GM12892 (cell line): Measurements from ENCODE around the gene AUH.
A peak's percentile ranks its signal among the peaks of the same experiment; 100 is the strongest.
"Not testable (repeated sequence)": the region's sequence is repeated elsewhere in the genome, so short reads cannot be mapped to it uniquely, and the experiment has no call there.

Experiments
- DNase-seq: peaks from one replicate; pipeline ENCODE4 v3.0.0; 2011; ENCODE audit not compliant: insufficient read length
- FAIRE-seq: peaks from 2 replicates; lab custom pipeline; 2011; peaks lifted over from hg19 to GRCh38; lab: Jason Lieb, UNC
- POLR2A ChIP-seq: IDR thresholded peaks from 2 replicates; pipeline ENCODE4 v1.6.1; 2011; ENCODE audit warnings: low read depth, low read length, control low read depth
- POLR2AphosphoS5 ChIP-seq: IDR thresholded peaks from 2 replicates; pipeline ENCODE4 v1.6.1; 2011; ENCODE audit warnings: low read depth, low read length, control low read depth
- TAF1 ChIP-seq: IDR thresholded peaks from 2 replicates; pipeline ENCODE4 v1.6.1; 2011; ENCODE audit warnings: low read depth, mild to moderate bottlenecking, control low read depth, low read length, borderline replicate concordance

The AUH gene

DNA sequence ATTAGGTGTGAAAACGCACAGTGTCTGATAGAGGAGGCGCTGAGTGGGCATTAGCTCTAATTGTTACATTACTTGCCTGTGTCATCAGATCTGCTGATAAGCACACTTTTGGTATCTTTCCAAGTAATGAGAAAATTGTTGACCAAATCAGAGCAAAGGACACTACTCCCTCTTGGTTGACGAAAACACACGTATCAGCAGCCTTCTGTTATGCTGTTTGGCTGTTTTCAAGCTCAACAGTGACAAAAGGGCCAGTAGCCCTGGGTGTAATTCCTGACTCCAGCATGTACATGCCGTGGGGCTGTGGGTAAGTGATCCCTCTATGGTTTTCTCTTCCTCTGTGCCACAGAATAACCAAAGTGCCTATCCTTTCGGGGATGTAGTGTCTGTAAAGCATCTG is 151.4 kb downstream of the AUH start:
- TF ChIP-seq POLR2A = no peak
- TF ChIP-seq POLR2AphosphoS5 = no peak
- TF ChIP-seq TAF1 = no peak
- DNase-seq = no peak
- no peak for FAIRE-seq

DNA sequence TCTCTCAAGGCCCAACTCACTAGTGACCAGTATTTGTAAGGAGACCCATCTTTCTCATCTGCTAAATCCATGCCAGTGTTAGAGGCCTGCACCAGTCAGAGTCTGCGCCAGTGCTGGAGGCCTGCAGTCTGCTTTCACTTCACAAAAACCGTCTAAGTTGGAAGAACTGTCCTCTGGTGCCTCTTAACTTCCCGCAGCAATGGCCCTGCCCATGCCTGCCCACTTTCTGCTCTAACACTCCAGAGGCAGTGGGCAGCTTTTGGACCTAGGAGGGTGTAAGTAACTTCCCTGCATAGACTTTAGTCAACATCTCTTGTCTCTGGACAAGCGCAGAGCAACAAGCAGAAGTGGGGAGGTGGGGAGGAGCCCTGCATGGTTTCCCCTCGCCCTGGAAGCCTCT is 152.9 kb downstream of the AUH start:
- DNase-seq (no peak), FAIRE-seq (no peak)
- TF ChIP-seq TAF1 (no peak), POLR2AphosphoS5 (no peak), POLR2A (no peak)

DNA sequence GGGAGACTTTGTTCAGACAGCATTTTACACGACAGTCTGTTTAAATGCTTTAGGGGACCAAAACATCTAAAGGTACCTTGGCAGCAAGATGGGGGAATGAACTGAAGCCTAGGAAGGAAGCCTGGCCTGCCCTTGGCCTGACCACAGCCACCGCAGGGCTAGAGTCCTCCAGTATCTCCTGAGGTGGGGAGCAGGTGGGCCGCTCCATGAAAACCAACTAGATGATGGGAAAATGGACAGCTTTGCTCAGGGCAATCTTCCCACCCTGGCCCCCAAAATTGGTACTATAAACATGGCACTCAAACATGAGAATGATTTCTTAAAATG is 153.3 kb downstream of the AUH start:
- FAIRE-seq (no peak), DNase-seq (no peak)
- TF ChIP-seq POLR2A (no peak), POLR2AphosphoS5 (no peak), TAF1 (no peak)

DNA sequence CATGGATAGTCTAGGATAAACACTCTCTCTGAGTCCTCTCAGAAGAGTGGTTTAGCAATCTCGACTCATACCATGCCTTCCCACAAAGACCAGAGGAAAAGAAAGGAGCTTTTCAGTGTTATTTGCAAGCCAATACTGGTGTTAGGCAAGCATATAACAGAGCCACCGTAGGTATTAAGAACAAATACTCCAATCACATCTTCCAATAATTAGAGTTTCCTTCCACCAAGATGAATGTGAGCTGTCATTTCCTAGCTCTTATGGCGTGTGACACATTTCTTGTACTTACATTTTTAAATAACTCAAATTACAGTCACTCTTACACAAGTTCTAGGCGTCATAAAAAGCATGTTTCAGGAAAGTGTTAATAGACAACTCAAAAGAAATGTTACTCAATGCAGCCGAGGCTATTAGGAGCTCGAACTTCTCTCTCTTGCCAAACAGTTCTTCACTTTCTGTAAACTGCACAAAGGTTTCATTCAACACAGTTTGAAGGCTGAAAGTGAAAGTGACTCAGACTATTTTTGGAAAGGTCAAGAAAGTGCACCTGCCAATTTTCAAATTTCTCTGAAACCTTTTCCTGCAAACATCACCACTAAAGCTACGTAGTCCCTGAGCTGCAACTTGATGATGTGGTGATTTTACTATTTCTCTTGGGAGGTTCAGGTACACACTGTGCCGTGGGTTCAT is 153.8 kb downstream of the AUH start:
- no peak for TF ChIP-seq TAF1
- no peak for TF ChIP-seq POLR2A
- TF ChIP-seq POLR2AphosphoS5 = no peak
- FAIRE-seq = peak; percentile 87
- DNase-seq = no peak

DNA sequence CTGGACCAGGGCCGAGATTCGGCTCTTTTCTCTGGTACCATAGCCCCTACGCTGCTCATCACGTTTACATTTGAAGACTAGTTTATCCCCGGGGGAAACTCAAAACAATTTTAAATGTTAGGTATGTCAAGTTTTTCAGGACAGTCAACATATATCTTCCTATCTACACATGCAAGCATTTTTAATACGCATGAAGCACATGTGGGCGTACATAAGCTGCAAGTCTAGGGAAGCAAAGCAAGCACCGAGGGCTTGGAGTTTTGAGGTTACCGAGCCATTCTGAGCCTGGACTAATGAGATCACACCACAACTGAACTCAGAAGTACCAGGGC is 154.4 kb downstream of the AUH start:
- FAIRE-seq = no peak
- no peak for TF ChIP-seq TAF1
- TF ChIP-seq POLR2AphosphoS5 = no peak
- no peak for TF ChIP-seq POLR2A
- no peak for DNase-seq

DNA sequence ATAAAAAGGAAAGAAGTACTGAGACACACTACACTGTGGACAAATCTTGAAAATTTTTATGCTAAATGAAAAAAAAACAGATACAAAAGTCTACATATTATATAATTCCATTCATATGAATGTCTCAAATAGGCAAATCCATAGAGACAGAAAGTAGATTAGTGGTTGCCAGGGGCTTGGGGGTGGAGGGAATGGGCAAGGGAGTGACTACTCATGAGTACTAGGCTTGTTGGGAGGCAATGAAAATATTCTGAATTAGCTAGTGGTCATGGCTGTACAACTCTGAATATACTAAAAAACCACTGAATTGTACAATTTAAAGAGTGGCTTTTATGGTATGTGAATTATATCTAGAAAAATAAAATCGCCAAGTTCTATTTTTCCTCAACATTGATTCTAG is 154.9 kb downstream of the AUH start:
- DNase-seq (no peak), FAIRE-seq (no peak)
- no peak for TF ChIP-seq POLR2A
- no peak for TF ChIP-seq TAF1
- TF ChIP-seq POLR2AphosphoS5 = no peak

DNA sequence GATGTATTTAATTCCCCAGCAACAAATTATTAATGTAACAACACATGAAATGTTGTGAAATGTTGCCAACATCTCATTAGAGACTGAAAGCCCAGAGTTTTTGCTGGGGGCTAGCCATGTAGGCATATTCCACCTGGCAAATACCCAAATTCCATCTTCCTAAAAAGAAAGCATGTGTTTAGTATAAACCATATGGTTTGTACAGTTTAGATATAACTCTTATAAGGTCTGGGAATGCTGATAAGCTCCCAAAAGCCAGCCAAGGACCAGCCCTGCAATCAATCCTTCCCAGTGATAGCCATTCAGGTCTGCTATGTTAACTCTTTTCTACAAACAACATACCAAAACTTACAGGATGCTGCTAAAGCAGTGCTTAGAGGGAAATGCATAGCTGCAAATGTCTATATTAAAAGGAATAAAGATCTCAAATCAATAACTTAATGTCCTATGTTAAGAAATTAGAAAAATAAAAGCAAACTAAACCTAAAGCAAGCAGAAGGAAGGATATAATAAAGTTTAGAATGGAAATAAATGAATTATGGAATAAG is 158.9 kb downstream of the AUH start:
- FAIRE-seq (no peak), DNase-seq (no peak)
- TF ChIP-seq POLR2A (no peak), TAF1 (no peak), POLR2AphosphoS5 (no peak)

DNA sequence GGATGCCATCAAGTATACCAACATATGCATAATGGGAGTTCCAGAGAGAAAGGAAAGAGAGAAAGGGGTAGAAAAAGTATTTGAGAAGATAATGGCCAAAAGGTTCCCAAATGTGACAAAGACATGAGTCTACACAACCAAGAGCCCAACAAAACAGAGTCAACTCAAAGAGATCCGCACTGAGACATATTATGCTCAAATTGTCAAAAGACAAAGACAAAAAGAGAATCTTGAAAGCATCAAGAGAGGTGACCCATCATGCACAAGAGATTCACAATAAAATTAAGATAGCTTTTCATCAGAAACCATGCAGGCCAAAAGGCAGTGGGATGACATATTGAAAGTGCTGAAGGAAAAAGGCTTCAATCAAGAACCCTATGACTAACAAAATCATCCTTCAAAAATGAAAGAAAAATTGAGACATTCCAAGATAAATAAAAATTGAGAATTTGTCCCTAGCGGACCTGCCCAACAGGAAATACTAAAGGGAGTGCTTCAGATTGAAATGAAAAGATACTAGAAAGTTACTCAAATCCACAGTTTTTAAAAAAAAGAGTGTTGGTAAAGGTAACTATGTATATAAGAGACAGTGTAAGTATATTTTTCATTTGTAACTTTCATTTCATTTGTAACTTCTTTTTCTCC is 160.9 kb downstream of the AUH start:
- TF ChIP-seq POLR2A (no peak), TAF1 (no peak), POLR2AphosphoS5 (no peak)
- no peak for DNase-seq
- FAIRE-seq = peak; percentile 48

DNA sequence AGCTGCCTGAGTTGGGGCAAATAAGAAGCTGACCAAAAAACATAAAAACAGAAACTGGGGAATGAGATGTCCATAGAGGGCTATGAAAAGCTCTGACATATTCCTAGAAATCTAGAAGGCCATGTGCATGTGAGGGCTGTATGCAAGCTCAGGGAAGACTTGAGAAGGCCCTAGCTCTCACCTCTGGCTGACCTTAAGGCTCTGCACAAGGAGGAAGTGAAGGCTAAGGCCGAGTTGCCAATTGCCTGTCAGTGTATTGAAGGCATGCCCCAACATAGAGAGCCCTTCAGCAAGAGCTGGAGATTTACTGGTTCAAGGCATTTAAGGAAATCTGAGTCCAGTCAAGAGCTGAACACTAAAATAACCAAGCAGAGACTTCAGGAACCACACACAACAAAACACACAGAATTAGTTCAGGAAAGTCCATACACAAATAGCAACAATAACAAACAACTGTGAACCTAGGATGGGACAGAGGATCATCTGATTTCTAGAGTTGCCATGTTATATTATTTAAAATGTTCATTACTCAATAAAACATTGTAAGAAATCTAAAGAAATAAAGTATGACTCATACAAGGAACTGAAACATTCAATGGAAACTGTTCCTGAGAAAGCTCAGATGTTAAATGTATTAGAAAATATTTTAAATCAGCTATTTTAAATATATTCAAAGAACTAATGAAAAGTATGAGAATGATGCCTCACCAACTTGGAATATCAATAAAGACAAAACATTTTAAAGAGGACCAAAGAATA is 161.8 kb downstream of the AUH start:
- DNase-seq (no peak), FAIRE-seq (no peak)
- TF ChIP-seq TAF1 (no peak), POLR2A (no peak), POLR2AphosphoS5 (no peak)

DNA sequence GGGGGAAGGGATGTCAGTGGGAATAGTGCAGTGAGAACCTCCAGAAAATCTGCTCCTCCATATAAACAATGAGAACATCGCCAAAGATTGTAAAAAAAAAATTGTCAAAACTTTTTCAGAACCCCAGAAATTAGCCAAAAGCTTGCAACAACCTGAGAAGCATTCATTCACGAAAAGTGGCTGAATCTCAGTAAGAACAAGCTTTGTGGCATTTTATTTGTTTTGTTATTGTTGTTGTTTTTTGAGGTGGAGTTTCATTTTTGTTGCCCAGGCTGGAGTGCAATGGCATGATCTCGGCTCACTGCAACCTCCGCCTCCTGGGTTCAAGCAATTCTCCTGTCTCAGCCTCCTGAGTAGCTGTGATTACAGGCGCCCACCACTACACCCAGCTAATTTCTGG is 162.8 kb downstream of the AUH start:
- FAIRE-seq, DNase-seq: not testable (repeated sequence)

DNA sequence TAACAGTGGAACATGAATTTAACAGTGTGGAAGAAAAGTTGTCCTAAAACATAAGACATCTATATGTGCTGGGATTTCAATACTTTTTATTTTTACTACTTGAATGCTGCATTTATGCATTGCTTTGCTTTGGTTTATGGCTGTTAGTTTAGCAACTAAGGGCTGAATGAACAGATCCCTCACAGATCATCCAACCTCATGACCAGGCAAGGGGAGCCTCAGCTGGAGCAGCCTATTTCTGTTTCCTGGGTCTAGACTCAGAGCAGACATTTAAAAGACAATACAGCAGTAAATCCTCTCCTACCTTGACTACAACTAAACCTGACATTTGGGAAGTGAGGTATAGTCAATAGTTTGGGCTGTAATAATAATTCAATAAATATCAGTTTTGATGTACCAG is 163.3 kb downstream of the AUH start:
- FAIRE-seq = no peak
- TF ChIP-seq POLR2A (no peak), POLR2AphosphoS5 (no peak), TAF1 (no peak)
- no peak for DNase-seq
